ENCODE results near the gene BCLAF1.

The BCLAF1 gene

GRCh38 chr6:136289327-136289578, 393 bp downstream of the BCLAF1 start:
- TF ChIP-seq POLR2A (IDR thresholded peaks at IDR 0.05; ENCODE audit: low read length) (no peak), GATA1 (IDR thresholded peaks at IDR 0.05; ENCODE audit: low read depth, low read length) (no peak)
- DNase-seq, result peak; percentile 95 to 98

- DNase-seq, result peak; percentile 91 to 94
- TF ChIP-seq GATA1 (IDR thresholded peaks at IDR 0.05; ENCODE audit: low read depth, low read length) (no peak), POLR2A (IDR thresholded peaks at IDR 0.05; ENCODE audit: low read length) (no peak)
Observed at GRCh38 chr6:136288566-136289326, 900 bp downstream of the BCLAF1 start.

GRCh38 chr6:136284909-136285308, 4.7 kb downstream of the BCLAF1 start:
- TF ChIP-seq POLR2A (IDR thresholded peaks at IDR 0.05; ENCODE audit: low read length), result no peak
- no peak for TF ChIP-seq GATA1 (IDR thresholded peaks at IDR 0.05; ENCODE audit: low read depth, low read length)
- peak in 1 of 2 experiments; percentile 41 for DNase-seq

GRCh38 chr6:136282906-136283305, 6.7 kb downstream of the BCLAF1 start:
- no peak for TF ChIP-seq POLR2A (IDR thresholded peaks at IDR 0.05; ENCODE audit: low read length)
- no peak for TF ChIP-seq GATA1 (IDR thresholded peaks at IDR 0.05; ENCODE audit: low read depth, low read length)
- DNase-seq, result no peak

- no peak for DNase-seq
- TF ChIP-seq POLR2A (IDR thresholded peaks at IDR 0.05; ENCODE audit: low read length), result no peak
Observed at GRCh38 chr6:136280032-136280609, 9.5 kb downstream of the BCLAF1 start.

- TF ChIP-seq GATA1 (IDR thresholded peaks at IDR 0.05; ENCODE audit: low read depth, low read length), result no peak
- no peak for TF ChIP-seq POLR2A (IDR thresholded peaks at IDR 0.05; ENCODE audit: low read length)
- DNase-seq, result no peak
Observed at GRCh38 chr6:136274062-136274461, 15.6 kb downstream of the BCLAF1 start.

- TF ChIP-seq POLR2A (IDR thresholded peaks at IDR 0.05; ENCODE audit: low read length) (no peak), GATA1 (IDR thresholded peaks at IDR 0.05; ENCODE audit: low read depth, low read length) (no peak)
Observed at GRCh38 chr6:136265101-136265500, 24.5 kb downstream of the BCLAF1 start.

GRCh38 chr6:136262940-136263339, 26.7 kb downstream of the BCLAF1 start:
- no peak for TF ChIP-seq POLR2A (IDR thresholded peaks at IDR 0.05; ENCODE audit: low read length)
- TF ChIP-seq GATA1 (IDR thresholded peaks at IDR 0.05; ENCODE audit: low read depth, low read length), result no peak
- DNase-seq, result no peak

More at GRCh38 chr6:136265101-136265500, 24.5 kb downstream of the BCLAF1 start:
- DNase-seq, result no peak

- DNase-seq, result no peak
- no peak for TF ChIP-seq POLR2A (IDR thresholded peaks at IDR 0.05; ENCODE audit: low read length)
- TF ChIP-seq GATA1 (IDR thresholded peaks at IDR 0.05; ENCODE audit: low read depth, low read length), result no peak
Observed at GRCh38 chr6:136254851-136255466, 34.7 kb downstream of the BCLAF1 start.

GRCh38 chr6:136253734-136254133, 35.9 kb downstream of the BCLAF1 start:
- TF ChIP-seq POLR2A (IDR thresholded peaks at IDR 0.05; ENCODE audit: low read length) (no peak), GATA1 (IDR thresholded peaks at IDR 0.05; ENCODE audit: low read depth, low read length) (no peak)
- no peak for DNase-seq

- peak in 1 of 2 experiments; percentile 15 for DNase-seq
- TF ChIP-seq GATA1 (IDR thresholded peaks at IDR 0.05; ENCODE audit: low read depth, low read length), result no peak
- TF ChIP-seq POLR2A (IDR thresholded peaks at IDR 0.05; ENCODE audit: low read length), result no peak
Observed at GRCh38 chr6:136252441-136252840, 37.2 kb downstream of the BCLAF1 start.

- no peak for TF ChIP-seq GATA1 (IDR thresholded peaks at IDR 0.05; ENCODE audit: low read depth, low read length)
- no peak for TF ChIP-seq POLR2A (IDR thresholded peaks at IDR 0.05; ENCODE audit: low read length)
- peak; percentile 30 to 37 for DNase-seq
Observed at GRCh38 chr6:136251394-136251793, 38.3 kb downstream of the BCLAF1 start.

- no peak for DNase-seq
- TF ChIP-seq GATA1 (IDR thresholded peaks at IDR 0.05; ENCODE audit: low read depth, low read length), result no peak
- no peak for TF ChIP-seq POLR2A (IDR thresholded peaks at IDR 0.05; ENCODE audit: low read length)
Observed at GRCh38 chr6:136250686-136251008, 39.0 kb downstream of the BCLAF1 start.

GRCh38 chr6:136249811-136250685, 39.6 kb downstream of the BCLAF1 start, which contains the start of gene MTFR2:
TSS of gene MTFR2 (minus strand) at chr6:136250311. CDS start at chr6:136249099, 1,212 bp downstream.
- peak; percentile 98 to 99 for DNase-seq
- peak; percentile 90 for TF ChIP-seq POLR2A (IDR thresholded peaks at IDR 0.05; ENCODE audit: low read length)
- no peak for TF ChIP-seq GATA1 (IDR thresholded peaks at IDR 0.05; ENCODE audit: low read depth, low read length)
